Left colon (tissue), 2 donors: ENCODE results near the gene MCM8. TPM values are rescaled to one million over a fixed set of nuclear protein-coding genes. Genes with fewer than 3 reads are reported as not detected.
A peak's percentile ranks its signal among the peaks of the same experiment; 100 is the strongest.

ENCODE experiments used
- ATAC-seq: fragments of 200-7000 bp; cut with Tn5 transposase; one replicate; pipeline ENCODE4 v1.9.1; 2020; ENCODE audit warnings: mild to moderate bottlenecking, moderate library complexity
- DNase-seq, 2 donors: peaks; one replicate each; pipeline ENCODE4 v3.0.0-alpha.2; 2020
- intact Hi-C, 2 donors: fragments of 100-400 bp; cut with DNase I in 1 of 2; cut with micrococcal nuclease in 1 of 2; formaldehyde crosslinking; loops; one replicate each; pipeline versions ENCODE4 v1.11.2 to v1.14.0; 2022; cut with DNase I, micrococcal nuclease
- total RNA-seq, 2 donors: library from RNA; stranded (reverse); fragmentation: NEBNext Ultra II Directional; extraction: Animal tissue kit (Norgen Biotek cat#: 25700); gene quantifications; one replicate each; pipeline ENCODE4 v1.2.1, GENCODE V29; 2021
- donor health status: DM: no; HTN: no; CAD: no.
- donor health status: DM: yes; HTN: yes; CAD: no.

Gene MCM8
- total RNA-seq, 2 donors from 2014 or later = 4.6 to 5.9 TPM

GRCh38 chr20:6034134-6034969 is 83.9 kb downstream of the MCM8 start:
- intact Hi-C loops = no loop called here
- no peak for DNase-seq
- ATAC-seq = no peak

GRCh38 chr20:6036213-6036612 is 85.8 kb downstream of the MCM8 start:
- intact Hi-C loops = no loop called here
- no peak for ATAC-seq
- no peak for DNase-seq

DNA sequence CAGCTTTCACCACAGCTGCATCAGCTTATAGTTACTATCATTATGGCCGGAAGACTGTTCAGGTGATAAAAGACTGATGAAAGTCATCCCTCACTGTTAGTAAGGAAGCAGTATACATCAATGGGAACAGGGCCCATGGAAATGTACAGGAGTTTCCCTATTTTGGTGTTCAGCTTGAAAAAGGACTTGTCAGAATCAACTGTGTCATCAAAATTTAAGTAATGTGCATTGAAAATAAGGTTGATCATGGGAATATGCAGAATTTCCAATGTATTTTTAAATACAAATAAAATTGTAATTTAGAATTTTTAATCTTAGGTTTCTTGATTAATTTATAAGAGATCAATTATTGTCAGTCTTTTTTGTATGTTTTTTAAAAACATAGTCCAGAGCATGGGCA is 86.6 kb downstream of the MCM8 start:
- DNase-seq (no peak), ATAC-seq (no peak)
- intact Hi-C loops = no loop called here

- DNase-seq (no peak), ATAC-seq (no peak)
- intact Hi-C loops = no loop called here
These were observed 87.8 kb downstream of the MCM8 start for GRCh38 chr20:6038256-6038655.

DNA sequence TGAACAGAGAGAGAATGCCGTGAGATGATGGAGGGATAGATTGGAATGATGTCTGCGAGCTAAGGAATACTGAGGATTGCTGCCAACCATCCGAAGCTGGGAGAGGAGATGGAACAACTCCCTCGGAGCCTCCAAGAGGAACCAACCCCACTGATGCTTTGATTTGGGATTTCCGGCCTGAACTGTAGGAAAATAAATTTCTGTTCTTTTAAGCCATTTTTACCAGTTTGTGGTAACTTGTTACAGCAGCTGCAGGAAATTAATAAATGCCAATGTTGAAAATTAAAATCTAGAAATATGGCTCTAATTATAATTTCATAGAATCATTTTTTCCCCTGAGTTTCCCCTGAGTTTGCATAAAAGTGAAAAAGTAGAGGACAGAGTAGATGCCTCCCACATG is 89.3 kb downstream of the MCM8 start:
- intact Hi-C loops = no loop called here
- ATAC-seq (no peak), DNase-seq (no peak)

DNA sequence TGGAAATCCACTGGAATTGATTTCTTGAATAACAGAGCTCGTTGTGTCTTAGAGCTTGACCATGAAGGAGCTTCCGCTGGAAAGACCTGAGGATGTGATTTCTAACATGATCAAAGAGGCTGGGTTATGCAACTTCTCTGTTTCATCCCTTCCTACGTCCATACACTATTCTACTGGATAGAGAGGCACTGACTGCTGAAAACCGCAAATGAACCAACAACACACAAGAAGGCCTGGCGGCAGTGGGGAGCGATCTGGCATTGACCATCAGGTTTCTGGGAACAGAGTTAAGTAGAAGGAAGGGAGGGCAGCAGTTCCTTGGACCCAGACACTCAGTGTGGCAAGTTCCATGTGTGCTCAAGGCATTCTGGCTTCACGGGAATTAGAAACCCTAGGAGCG is 90.1 kb downstream of the MCM8 start:
- ATAC-seq (peak; percentile 10), DNase-seq (no peak)
- intact Hi-C loops = no loop called here

DNA sequence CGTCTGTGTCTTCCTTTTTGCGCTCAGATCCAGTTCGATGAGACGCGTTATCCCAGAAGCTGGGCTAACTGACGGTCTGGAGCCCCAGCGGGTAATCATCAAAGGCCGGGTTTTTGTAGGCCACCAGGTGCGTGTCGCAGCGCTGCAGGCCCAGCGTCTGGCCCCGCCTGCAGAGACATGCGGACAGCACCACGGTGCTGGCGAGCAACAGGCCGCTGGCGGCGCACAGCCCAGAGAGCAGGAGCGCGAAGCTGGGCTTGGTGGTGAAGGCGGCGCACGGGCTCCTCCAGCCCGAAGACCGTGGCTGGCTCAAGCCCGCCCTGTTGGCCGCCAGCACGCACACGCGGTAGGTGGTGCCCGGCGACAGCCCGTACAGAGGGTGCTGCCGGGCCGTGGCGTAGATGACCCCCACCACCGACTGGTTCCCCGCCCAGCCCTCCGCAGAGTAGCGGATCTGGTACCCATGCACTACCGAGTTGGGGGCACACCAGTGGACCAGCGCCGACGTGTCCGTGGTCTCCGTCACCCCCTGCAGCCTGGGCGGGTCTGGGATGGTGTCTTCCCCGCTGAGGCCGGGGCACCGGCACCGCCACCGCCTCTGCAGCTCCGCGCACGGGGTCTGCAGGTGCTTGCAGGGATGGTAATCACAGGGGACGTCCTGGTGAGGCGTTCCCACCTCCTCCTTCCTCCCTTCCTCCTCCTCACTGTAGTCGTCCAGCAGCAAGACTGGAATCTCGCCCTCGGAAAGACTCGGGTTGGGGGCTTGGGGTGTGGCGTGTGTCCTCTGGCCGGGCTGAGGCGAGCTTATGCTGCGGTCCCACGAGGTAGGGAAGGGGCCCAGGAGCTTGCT is 90.7 kb downstream of the MCM8 start:
- peak; percentile 28 for ATAC-seq
- intact Hi-C loops = no loop called here
- no peak for DNase-seq

DNA sequence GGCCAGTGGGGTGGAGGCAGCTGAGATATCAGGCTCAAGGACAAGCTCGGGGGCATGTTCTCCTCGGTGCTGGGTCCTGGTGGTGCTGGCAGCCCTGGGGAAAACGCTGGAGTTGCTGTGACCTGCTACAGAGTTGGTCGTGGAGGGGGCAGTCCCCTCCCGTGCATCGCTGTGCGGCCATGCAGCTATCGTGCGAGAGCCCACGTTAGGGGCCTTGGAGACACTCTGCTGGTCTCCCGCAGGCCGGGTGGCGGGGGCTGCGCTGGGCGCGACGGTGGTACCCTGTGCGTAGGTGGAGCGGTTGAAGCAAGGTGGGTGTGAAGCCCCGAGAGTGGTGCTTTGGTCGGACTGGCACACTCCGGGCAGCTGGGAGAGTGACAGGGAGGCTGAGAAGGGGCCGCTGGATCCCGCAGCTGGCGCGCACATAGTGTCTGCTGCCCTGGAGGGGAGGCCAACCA is 91.4 kb downstream of the MCM8 start:
- intact Hi-C loops = no loop called here
- DNase-seq (no peak), ATAC-seq (peak; percentile 13)

- intact Hi-C loops = no loop called here
- ATAC-seq = peak; percentile 43
- no peak for DNase-seq
These were observed 93.7 kb downstream of the MCM8 start for GRCh38 chr20:6044115-6044514.

DNA sequence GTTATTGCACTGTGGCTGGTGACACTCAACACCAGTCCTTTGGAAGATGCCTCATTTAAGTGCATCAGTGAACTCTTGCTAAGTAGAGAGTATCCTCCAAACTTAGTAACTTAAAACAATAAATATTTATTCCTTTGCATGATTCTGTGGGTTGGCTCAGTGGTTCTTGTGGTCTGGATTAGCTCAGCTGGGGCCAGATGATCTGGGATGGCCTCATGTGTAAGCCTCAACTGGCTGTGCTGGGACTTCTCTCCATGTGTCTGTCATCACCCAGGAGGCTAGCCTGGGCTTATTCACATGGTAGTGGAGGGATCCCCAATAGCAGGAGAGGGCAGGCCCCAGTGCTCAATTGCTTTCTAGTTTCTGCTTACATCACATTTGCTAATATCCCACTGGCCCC is 95.1 kb downstream of the MCM8 start:
- no peak for ATAC-seq
- no peak for DNase-seq
- intact Hi-C loops = no loop called here

DNA sequence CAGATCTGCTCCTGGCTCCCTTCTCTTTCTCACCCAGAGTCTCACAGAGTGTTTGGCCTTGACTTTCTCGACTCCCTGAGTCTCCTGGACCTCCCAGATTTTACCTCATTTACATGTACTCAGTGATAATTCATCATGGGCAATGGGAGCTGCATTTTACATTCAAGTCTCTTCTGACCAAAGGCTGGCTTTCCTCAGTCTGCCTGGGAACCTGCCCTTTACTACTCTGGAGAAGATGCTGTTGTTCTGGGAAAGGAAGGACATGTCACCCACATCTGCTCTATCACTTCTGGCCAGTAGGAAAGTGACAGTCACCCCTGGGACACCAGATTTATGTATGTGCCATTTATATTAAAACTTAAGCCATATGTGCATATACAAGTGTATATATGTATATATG is 96.0 kb downstream of the MCM8 start:
- ATAC-seq (no peak), DNase-seq (no peak)
- intact Hi-C loops = no loop called here

GRCh38 chr20:6048391-6048790 is 97.9 kb downstream of the MCM8 start:
- intact Hi-C loops = no loop called here
- DNase-seq (no peak), ATAC-seq (no peak)

Other genes with a start within 250 kb of the MCM8 start
- gene SHLD1, start 200.3 kb upstream of the MCM8 start, total RNA-seq = 10 to 100 TPM in 1 of 2 donors, 1 to 10 TPM in 1; 8.1 to 10.5 TPM
- 1 to 10 TPM; 3.4 to 4.2 TPM for gene CHGB, start 39.1 kb upstream of the MCM8 start, total RNA-seq
- gene TRMT6, start 119 bp upstream of the MCM8 start, total RNA-seq = 1 to 10 TPM; 8.1 to 9.7 TPM
- 10 to 100 TPM; 42.7 to 47.7 TPM for gene CRLS1, start 55.5 kb downstream of the MCM8 start, total RNA-seq
- gene LRRN4, start 103.4 kb downstream of the MCM8 start, total RNA-seq = not detected
- gene FERMT1, start 172.4 kb downstream of the MCM8 start, total RNA-seq = 10 to 100 TPM; 62.0 to 79.7 TPM